ENCODE results near the gene NSMF.

DNA sequence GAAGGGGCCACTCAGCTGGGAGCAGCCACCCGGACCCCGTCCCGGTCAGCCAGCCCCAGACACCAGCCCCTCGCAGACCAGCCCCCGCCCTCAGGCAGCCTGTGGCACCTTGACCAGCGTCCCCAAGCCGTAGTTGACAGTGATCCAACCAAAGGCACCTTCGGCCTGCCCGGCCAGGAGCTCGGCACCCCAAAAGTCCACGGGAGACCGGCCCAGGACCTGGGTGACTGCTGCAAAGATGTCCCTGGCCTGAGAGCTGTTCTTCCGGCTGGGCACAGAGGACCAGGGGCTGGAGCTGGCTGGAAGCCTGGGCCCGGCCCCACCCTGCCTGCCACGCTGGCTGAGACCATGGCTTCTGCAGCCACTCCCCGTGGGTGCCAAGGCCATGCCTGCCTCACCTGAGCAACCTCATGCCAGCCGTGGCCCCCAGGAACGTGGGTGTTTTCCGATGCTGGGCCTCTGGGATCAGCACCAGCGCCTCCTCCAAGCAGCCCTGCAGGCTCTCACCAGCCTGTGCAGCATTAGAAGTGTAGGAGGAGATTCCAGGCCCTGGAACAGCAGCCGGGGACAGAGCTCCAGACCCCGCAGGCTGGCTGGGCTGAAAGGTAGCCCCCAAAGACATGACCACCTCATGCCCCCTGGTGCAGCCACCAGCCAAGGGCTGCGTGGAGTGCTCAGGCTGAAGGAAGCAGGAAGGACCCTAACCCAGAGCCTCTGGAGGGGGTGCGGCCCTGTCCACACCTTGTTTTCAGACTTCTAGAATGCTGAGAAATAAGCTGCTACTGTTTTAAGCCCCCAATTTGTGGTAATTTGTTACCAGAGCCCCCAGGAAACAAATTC is 22.2 kb downstream of the NSMF start:
- TF ChIP-seq EZH2 (IDR thresholded peaks at IDR 0.05) (no peak), POLR2AphosphoS5 (IDR thresholded peaks at IDR 0.05; ENCODE audit: borderline replicate concordance, low read depth, low read length) (no peak)

Data from SK-N-MC (cell line).